Spleen (tissue), 11 donors: ENCODE data around the gene FLYWCH1. TPM values are rescaled to one million over a fixed set of nuclear protein-coding genes. Genes with fewer than 3 reads are reported as not detected.
A peak's percentile ranks its signal among the peaks of the same experiment; 100 is the strongest.

Source experiments
- DNase-seq: peaks from one replicate; pipeline ENCODE4 v3.0.0-alpha.2; 2020
- H3K27ac ChIP-seq, 8 donors: fragments of 200-600 bp; sonication (generic) in 7 of 8; 1 replicate in 4 of 8; 2 replicates in 4 of 8; pipeline versions ENCODE4 v1.5.0 to v1.8.0; 2016 to 2021; ENCODE audit warnings: inconsistent platforms in 4 of 8, mild to moderate bottlenecking in 4 of 8, moderate library complexity in 1 of 8
- H3K27me3 ChIP-seq, 7 donors: fragments of 200-600 bp; sonication (generic) in 6 of 7; replicated peaks in 1 of 7; 1 replicate in 4 of 7; 2 replicates in 3 of 7; pipeline versions ENCODE4 v1.5.0 to v1.8.0; 2016 to 2021; ENCODE audit warnings: inconsistent platforms in 3 of 7, mild to moderate bottlenecking in 1 of 7
- H3K36me3 ChIP-seq, 6 donors: fragments of 200-600 bp; sonication (generic) in 5 of 6; 1 replicate in 4 of 6; 2 replicates in 2 of 6; pipeline versions ENCODE4 v1.5.0 to v1.8.0; 2016 to 2021; ENCODE audit warnings: inconsistent platforms in 2 of 6
- H3K4me1 ChIP-seq, 6 donors: fragments of 200-600 bp; sonication (generic) in 5 of 6; 1 replicate in 3 of 6; 2 replicates in 3 of 6; pipeline versions ENCODE4 v1.5.0 to v1.8.0; 2016 to 2021; ENCODE audit warnings: inconsistent platforms in 3 of 6
- H3K4me3 ChIP-seq, 8 donors: fragments of 200-600 bp; sonication (generic) in 7 of 8; 1 replicate in 4 of 8; 2 replicates in 4 of 8; pipeline versions ENCODE4 v1.5.0 to v1.8.0; 2016 to 2021; ENCODE audit warnings: inconsistent platforms in 4 of 8, mild to moderate bottlenecking in 4 of 8, moderate library complexity in 2 of 8
- H3K9me3 ChIP-seq, 8 donors: fragments of 200-600 bp; sonication (generic) in 7 of 8; 1 replicate in 4 of 8; 2 replicates in 4 of 8; pipeline versions ENCODE4 v1.5.0 to v1.8.0; 2016 to 2021; ENCODE audit warnings: inconsistent platforms in 4 of 8
- CTCF ChIP-seq, 11 experiments: fragments of 200-600 bp in 7 of 11; fragments of 450-650 bp in 4 of 11; sonication (generic) in 4 of 11; IDR thresholded peaks in 8 of 11; conservative IDR thresholded peaks in 3 of 11; 1 replicate in 7 of 11; 2 replicates in 4 of 11; pipeline versions ENCODE4 v1.4.0 to v1.8.0; 2016 to 2021; ENCODE audit warnings: antibody characterized with exemption in 11 of 11, inconsistent platforms in 4 of 11, mild to moderate bottlenecking in 1 of 11
- POLR2A ChIP-seq, 3 donors: fragments of 450-650 bp; IDR thresholded peaks; one replicate each; pipeline ENCODE4 v1.5.1; 2017; ENCODE audit warnings: antibody characterized with exemption in 3 of 3, mild to moderate bottlenecking in 1 of 3
- POLR2AphosphoS5 ChIP-seq, 3 donors: sonication (generic); formaldehyde crosslinking; IDR thresholded peaks; one replicate each; pipeline ENCODE4 v1.5.1; 2017; ENCODE audit warnings: antibody characterized with exemption in 3 of 3
- WGBS, 5 donors: extraction: QIAGEN DNeasy Blood & Tissue Kit in 3 of 5; methylation state at CpG; one replicate each; pipeline versions ENCODE4 v1.1.5 to v1.1.7; 2013 to 2018; 5-methylcytosine and 5-hydroxymethylcytosine counted together
- intact Hi-C: fragments of 100-400 bp; cut with DNase I; formaldehyde crosslinking; loops from one replicate; pipeline ENCODE4 v1.15.0; 2023; ENCODE audit warnings: low total_unique reads
- polyA plus RNA-seq, 3 donors: library from polyadenylated mRNA; stranded (reverse); fragments of 200-250 nt; gene quantifications; one replicate each; pipeline ENCODE4 v1.2.1, GENCODE V29; 2013
- total RNA-seq, 7 donors: library from RNA; depleted of rRNA in 3 of 7; stranded (reverse); fragments of >200 nt in 3 of 7; fragmentation: NEBNext Ultra II Directional in 4 of 7; extraction: Animal tissue kit (Norgen Biotek cat#: 25700) in 4 of 7; gene quantifications; one replicate each; pipeline versions ENCODE4 v1.1.0 to v1.2.1, GENCODE V29; 2016 to 2021
- donor health status: healthy with polysubstance abuse.
- donor health status: DM: no; HTN: no; CAD: no; lungs with moderate emphysema.
- donor health status: DM: no; HTN: no; CAD: no.
- donor health status: Bipolar disorder and iron deficiency.
- donor health status: healthy.
- donor health status: DM: no; HTN: no; CAD: no.
- donor health status: DM: yes; HTN: yes; CAD: no.

The FLYWCH1 gene
- total and polyA plus RNA-seq, 10 donors: 14.0 to 79.3 (median 53.1) TPM

- H3K36me3 ChIP-seq: peaks cover 0 to 26% (median 0%) of the 10 kb centered on the region in 6 donors
- peaks cover 19 to 65% (median 47%) of the 10 kb centered on the region in 7 donors for H3K27me3 ChIP-seq
- intact Hi-C loops: no loop called here
- WGBS, 5 donors: 1 to 6% (median 1%) methylated on average over 28 to 98 of the region's 98 CpGs
- H3K4me1 ChIP-seq: peaks cover 26 to 77% (median 68%) of the 10 kb centered on the region in 6 donors
- TF ChIP-seq POLR2A (IDR thresholded peaks at IDR 0.05): no peak
- TF ChIP-seq POLR2AphosphoS5 (IDR thresholded peaks at IDR 0.05): peak in 2 of 3 donors; percentile 65 to 75
- peak in 2 of 11 experiments; percentile 24 to 44 for TF ChIP-seq CTCF (IDR thresholded peaks at IDR 0.05 in 8 of 11, conservative IDR thresholded peaks at IDR 0.05 in 3 of 11)
- H3K4me3 ChIP-seq: peak within 1 kb of the TSS; percentile 53 to 95 (median 81)
- no peaks in the 10 kb centered on the region for H3K9me3 ChIP-seq
- H3K27ac ChIP-seq: peak within 1 kb of the TSS in 4 of 8 donors; percentile 56 to 79 (median 74)
- DNase-seq: peak; percentile 96
Measured at GRCh38 chr16:2968738-2969544, 57.2 kb downstream of the FLYWCH1 start, which contains the start of gene PAQR4. Gene PAQR4, plus strand, starts transcription at chr16:2969348. Its CDS starts 327 bp downstream, at chr16:2969675.

GRCh38 chr16:2969545-2970521, 58.1 kb downstream of the FLYWCH1 start:
- H3K36me3 ChIP-seq: peaks cover 0 to 35% (median 0%) of the 10 kb centered on the region in 6 donors
- H3K9me3 ChIP-seq: no peaks in the 10 kb centered on the region
- peaks cover 17 to 68% (median 59%) of the 10 kb centered on the region in 6 donors for H3K4me1 ChIP-seq
- peak; percentile 92 for DNase-seq
- H3K27me3 ChIP-seq: peaks cover 12 to 56% (median 38%) of the 10 kb centered on the region in 7 donors
- peak overlapping the region; percentile 53 to 95 (median 81) for H3K4me3 ChIP-seq
- TF ChIP-seq CTCF (IDR thresholded peaks at IDR 0.05 in 8 of 11, conservative IDR thresholded peaks at IDR 0.05 in 3 of 11) (peak in 8 of 11 experiments; percentile 18 to 67 (median 56)), POLR2AphosphoS5 (IDR thresholded peaks at IDR 0.05) (peak in 2 of 3 donors; percentile 39 to 68), POLR2A (IDR thresholded peaks at IDR 0.05) (no peak)
- WGBS, 5 donors: 1 to 6% (median 2%) methylated on average over 8 to 83 of the region's 83 CpGs
- peak overlapping the region in 4 of 8 donors; percentile 56 to 79 (median 74) for H3K27ac ChIP-seq
- intact Hi-C loops: no loop called here

- Histone ChIP-seq H3K4me1 (peaks cover 12 to 61% (median 52%) of the 10 kb centered on the region in 6 donors), H3K4me3 (peak overlapping the region in 5 of 8 donors; percentile 74 to 95 (median 85)), H3K36me3 (peaks cover 0 to 43% (median 0%) of the 10 kb centered on the region in 6 donors), H3K27ac (peak overlapping the region in 2 of 8 donors; percentile 75 to 79), H3K27me3 (peaks cover 12 to 49% (median 31%) of the 10 kb centered on the region in 7 donors), H3K9me3 (no peaks in the 10 kb centered on the region)
- no peak for TF ChIP-seq POLR2A (IDR thresholded peaks at IDR 0.05)
- no peak for TF ChIP-seq CTCF (IDR thresholded peaks at IDR 0.05 in 8 of 11, conservative IDR thresholded peaks at IDR 0.05 in 3 of 11)
- no peak for TF ChIP-seq POLR2AphosphoS5 (IDR thresholded peaks at IDR 0.05)
- no peak for DNase-seq
- WGBS, 5 donors: 81 to 90% (median 83%) methylated on average over 3 to 6 of the region's 6 CpGs
- intact Hi-C loops: no loop called here
Measured at GRCh38 chr16:2970563-2970962, 58.8 kb downstream of the FLYWCH1 start.
